Activated gamma-delta T cell (primary cell): ENCODE results near the gene SEMA5B.

Source experiments
- DNase-seq: peaks from one replicate; lab custom pipeline; 2025; lab: John Stamatoyannopoulos, UW

Gene SEMA5B

GRCh38 chr3:123054931-123055330, 27.4 kb upstream of the SEMA5B start:
- DNase-seq: no peak

- DNase-seq: no peak
Observed at GRCh38 chr3:123054109-123054778, 26.7 kb upstream of the SEMA5B start.

DNA sequence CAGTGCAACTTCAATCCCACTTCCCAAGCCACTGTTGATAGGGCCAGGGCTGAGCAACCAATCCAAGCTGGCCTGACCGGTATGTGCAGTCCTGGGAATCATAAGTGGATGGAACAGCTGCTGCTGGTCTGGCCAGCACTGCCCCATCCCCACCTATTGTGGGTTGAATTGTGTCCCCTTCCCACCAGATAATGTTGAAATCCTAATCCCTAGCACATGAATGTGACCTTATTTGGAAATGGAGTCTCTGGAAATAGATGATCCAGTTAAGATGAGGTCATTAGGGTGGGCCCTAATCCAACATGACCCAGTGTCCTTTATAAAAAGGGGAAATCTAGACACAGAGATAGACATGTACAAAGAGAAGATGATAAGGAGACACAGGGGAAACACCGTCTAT, 25.5 kb upstream of the SEMA5B start:
- no peak for DNase-seq

- DNase-seq: no peak
Observed at GRCh38 chr3:123050666-123051065, 23.1 kb upstream of the SEMA5B start.

DNA sequence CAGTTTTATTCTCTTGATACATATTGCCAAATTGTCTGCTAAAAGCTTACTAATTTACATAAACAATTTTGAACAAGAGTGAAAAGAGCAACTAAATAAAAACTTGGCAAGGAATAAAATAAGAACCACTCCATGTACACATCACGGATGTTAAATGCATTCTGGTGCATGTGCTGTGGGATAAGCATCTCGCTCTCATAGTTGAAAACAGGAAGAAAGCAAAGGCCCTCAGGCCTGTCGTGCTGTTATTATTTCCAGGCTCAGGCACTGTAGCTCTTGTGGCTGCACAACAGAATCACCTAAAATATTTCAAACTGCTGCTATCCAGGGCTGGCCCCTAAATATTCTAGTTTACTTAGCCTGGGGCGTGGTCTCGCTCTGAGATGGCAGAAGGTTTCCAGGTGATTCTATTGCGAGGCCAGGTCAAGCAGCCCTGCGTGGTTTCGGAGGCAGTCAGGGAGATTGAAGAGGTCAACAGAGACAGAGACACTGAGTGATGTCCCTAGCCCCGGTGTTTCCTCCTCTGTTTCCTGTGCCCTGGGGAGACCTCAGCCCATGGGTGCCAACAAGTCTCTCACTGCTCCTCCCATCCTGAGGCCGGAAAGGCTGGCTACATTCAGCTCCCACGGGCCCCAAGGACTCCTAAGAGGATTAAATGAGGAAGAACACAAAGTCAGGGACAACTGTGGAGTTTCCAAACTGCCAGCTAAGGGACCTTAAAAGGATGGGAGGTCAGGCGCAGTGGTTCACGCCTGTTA, 21.1 kb upstream of the SEMA5B start:
- DNase-seq: no peak

DNA sequence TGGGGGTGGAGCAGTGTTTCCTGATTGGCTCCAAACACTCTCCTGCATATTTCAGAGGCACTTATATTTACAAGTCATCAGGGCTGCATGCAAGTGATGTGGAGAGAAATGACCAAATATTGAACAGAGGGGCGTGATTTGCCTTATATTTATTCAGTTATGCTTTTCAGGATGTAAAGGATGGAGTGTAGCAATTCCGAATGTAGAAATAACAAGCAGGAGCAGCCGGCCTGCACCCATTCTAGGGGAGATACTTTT, 19.4 kb upstream of the SEMA5B start:
- DNase-seq: no peak

DNA sequence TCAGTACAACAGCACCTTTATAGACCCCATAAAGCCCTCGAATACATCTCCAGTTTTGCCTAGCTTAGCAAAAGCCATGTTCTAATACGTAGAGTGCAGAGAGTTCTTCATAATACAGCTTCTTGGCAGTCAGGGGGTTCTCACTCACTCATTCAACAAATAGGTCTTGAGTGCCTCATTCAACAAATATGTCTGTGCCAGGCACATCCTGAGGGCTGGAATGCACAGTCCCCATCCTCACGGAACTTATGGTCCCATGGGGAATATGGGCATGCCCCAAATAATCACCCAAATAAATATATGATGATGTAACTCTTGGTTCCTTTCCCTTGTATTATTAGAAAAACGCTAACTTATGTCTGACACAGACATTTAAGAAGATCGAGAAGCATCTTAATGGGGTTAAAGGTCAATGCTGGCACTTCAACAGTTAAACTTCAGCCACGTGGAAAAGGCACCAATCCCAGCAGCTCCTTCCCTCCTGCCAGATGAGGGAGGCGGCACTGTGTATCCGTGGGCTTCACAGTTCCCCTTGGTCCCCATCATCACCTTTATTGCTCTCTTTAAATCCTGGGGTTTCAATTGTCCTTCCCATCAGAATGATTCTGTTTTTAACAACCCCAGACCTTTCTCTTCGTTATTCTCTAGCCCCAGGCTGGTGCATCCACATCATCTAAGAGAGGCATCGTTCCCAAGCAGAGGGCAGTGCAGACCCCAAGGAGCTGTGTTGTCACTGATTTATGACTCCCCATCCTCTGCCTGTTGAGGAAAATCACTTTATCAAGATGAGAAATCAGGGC, 18.9 kb upstream of the SEMA5B start:
- no peak for DNase-seq

DNA sequence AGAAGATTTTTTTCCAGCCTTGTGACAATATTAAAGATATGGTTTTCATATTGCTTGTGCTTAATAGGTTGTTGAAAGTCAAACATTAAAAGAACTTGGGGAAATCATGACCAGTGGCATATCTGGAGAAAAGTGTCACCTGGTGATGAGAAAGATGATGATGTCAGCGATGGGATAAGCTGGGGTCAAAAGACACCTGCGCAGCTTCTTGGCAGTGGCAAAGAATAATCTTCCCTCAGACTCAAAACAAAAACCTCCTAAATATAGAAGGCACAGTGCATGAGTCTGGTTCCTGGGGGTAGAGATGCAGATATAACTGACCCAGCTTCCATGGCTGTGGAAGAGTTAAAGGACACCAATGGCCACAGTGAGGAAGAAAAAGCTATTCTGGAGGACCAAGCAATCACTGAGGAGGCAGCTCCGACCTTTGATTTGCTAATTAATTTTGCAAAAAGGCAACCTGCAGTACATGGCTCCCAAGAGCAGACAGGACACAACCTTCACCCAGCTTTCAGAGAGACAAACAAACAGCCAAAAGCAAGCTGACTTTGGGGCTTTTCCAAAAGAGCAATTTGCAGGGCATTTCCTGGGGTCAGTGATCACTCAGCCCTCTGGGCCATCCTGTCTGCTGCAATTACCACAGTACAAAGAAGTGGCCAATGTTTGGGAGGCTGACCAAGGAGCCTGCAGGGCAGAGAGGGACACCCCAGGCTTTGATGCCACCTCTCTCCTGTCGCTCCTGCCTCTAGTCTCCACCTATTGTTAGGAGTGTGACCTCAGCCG, 17.6 kb upstream of the SEMA5B start:
- no peak for DNase-seq

DNA sequence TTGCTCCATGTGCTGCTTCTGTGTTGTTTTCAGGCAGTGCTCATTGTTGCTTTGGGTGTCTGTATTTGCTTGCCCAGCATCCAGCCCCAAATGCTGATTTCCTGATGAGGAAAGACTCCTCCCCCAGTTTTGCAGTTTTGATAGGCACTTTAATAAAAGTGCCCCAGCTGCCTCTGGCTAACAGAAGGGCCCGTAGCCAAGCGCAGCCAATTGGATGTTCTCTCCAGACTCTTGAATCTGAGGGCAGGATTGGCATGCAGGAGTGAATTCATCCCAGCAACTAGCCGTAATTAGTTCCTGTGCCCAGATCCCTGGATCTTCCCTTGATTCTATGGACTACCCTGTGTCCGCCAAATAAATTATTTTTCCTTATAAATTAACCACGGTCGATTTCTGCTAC, 14.8 kb upstream of the SEMA5B start:
- DNase-seq: no peak

GRCh38 chr3:123039178-123039577, 11.6 kb upstream of the SEMA5B start:
- no peak for DNase-seq

- DNase-seq: no peak
Observed at GRCh38 chr3:123038751-123039150, 11.2 kb upstream of the SEMA5B start.

- no peak for DNase-seq
Observed at GRCh38 chr3:123037015-123037375, 9.4 kb upstream of the SEMA5B start.

DNA sequence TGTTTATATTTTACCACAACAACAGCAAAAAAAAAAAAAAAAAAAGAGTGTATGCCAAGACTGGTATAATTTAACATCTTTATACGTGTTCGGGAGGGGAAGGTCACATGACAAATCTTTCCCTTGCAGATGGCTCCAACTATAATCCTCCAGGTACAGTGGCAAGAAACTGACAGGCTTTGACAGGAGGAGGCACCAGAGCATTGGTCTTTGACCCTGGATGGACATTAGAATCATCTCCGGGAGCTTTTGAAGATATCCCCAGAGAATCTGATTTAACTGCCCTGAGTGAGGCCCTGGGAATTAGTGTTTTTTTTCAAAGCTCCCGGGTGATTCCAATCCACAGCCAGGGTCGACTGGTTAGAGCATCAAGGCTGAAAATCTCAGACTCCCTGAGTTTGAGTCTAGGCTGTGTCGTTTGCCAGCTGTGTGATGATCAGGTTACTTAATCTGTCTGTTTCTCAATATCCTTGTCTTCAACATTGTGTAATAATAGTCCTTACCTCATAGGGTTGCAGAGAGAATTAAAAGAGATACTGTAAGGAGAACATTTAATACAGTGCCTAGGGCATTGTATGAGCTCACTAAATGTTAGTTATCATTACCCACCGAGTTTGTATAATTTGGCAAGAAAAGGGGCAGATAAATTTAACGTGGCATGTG, 8.9 kb upstream of the SEMA5B start:
- no peak for DNase-seq

DNA sequence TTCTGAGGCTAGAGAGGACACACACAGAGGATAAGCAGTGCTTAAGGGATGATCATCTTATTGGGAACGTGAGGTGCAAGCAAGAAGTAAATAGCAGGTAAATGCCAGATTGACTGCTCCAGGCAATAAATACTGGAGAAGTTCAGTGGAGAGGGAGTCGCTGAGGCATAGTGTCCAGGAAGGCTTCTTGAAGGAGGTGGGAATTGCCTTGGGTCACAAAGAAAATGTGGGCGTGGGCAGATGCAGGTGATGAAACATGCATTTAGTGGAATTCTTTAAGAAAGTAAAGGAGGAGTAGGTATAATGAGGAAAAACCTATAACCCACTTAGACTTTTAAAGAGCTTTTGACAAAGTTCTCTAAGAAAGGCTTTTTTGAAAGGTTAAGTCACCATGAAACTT, 7.4 kb upstream of the SEMA5B start:
- no peak for DNase-seq

DNA sequence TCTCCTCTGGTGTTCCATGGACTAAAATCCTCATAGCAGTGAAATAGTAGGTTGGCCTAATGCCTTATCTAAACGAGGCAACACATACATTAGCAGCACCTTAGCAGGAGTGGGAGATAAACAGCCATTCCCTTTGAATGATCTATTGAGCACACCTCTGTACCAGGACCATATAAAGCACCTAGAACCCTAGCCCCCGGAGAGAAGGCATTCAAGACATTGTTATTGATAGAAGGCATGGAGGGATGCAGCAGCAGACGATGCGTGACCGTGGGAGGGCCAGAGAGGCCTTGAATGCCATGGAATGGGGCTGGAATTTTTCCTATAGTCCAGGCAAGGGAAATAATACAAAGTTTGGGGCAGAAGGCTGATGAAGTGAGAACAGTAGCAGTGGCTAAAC, 6.6 kb upstream of the SEMA5B start:
- no peak for DNase-seq

DNA sequence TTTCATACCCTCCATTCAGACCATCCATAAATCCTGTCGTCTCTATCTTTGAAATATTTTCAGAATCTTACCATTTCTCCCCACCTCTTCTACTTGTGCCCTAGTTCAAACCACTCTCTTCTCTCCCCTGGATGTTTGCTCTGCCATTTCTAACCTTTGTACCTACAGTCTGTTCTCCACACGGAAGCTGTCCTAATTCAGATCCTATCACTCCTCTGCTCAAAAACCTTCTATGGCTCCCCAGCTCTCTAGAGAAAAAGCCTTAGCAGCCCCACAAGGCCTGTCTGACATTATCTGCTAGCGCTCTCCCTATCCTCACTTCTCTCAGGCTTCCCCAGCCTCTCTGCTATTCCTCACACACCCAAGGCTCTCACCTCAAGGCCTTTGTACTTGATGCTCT, 4.5 kb upstream of the SEMA5B start:
- no peak for DNase-seq

GRCh38 chr3:123031051-123031450, 3.5 kb upstream of the SEMA5B start:
- DNase-seq: no peak

DNA sequence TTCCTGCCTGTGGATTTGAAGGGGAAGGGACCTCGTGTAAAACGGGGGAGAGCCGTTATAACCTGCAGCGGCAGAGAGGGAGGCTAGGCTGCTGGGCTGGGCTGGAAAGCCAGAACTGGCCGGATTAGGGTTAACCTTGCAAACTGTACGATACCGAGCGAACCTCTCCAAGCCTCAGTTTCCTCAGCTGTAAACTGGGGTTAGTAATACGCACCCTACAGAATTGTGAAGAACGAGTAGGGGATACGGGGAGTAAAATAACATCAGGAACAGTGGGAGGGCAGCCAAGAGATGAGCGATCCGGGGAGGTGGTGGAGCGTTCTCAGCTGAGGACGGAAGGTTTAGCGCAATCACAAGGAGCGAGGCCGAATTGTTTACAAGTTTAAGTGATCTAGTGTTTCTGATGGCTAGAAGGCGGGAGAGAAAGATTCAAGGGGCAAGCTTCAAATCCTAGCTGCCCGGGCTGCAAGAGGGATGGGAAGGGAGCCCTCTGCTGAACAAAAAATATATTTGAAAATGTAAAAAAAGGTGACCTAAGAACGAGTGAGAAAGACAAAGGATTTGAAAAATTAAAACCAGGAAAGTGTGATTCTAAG, 768 bp upstream of the SEMA5B start:
- no peak for DNase-seq

DNA sequence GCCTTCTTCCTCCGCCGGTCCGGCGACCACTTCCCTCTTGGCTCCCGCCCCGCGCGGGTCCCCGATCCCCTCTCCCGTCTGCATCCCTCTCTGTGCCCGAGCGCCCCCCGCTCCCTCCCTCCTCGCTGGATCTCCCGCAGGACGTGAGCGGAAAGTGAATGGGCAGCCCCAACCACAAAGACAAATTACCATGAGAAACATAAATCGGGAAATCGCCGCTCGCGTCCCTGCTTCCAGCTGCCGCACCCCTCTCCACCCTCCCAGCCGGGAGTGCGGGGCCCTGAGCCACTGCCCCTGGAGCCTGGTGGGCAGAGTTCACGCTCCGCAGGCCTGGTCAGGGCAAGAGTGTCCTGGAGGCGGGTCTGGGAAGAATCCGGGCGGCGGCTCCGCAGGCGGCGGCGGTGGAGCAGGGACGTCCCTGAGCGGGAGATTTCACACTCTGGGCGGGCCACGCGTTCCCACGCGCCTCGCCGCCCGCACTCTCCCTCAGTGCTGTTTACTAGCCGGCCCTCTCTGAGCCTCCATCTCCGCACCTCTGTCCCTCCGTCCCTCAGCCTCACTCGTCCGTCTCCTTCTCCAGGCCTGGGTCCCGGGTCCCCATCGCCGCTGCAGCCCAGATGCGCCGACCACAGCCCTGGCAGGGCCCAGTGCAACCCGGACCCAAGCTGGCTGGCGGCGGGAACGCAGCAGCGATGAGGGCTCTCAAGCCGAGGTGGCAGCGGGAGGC, 835 bp downstream of the SEMA5B start:
- DNase-seq: no peak

- no peak for DNase-seq
Observed at GRCh38 chr3:123025642-123026521, 1.7 kb downstream of the SEMA5B start.
